Adipose tissue (tissue), 3 donors: ENCODE data around the gene FA2H. TPM values are rescaled to one million over a fixed set of nuclear protein-coding genes. Genes with fewer than 3 reads are reported as not detected.
"Not testable (repeated sequence)": the region's sequence is repeated elsewhere in the genome, so short reads cannot be mapped to it uniquely, and the experiment has no call there.

ENCODE experiments used
- H3K27ac ChIP-seq: one replicate; pipeline ENCODE4 v1.5.1; 2013; ENCODE audit warnings: low read depth, low read length
- WGBS, 3 donors: extraction: QIAGEN DNeasy Blood & Tissue Kit; methylation state at CpG; one replicate each; pipeline ENCODE4 v1.1.7; 2013; 5-methylcytosine and 5-hydroxymethylcytosine counted together
- polyA plus RNA-seq, 3 donors: library from polyadenylated mRNA; stranded (reverse); fragments of 200-250 nt; gene quantifications; one replicate each; pipeline ENCODE4 v1.2.3, GENCODE V29; 2013
- donor health status: healthy with polysubstance abuse.
- donor health status: Bipolar disorder and iron deficiency.
- donor health status: healthy.

The FA2H gene, protein sequence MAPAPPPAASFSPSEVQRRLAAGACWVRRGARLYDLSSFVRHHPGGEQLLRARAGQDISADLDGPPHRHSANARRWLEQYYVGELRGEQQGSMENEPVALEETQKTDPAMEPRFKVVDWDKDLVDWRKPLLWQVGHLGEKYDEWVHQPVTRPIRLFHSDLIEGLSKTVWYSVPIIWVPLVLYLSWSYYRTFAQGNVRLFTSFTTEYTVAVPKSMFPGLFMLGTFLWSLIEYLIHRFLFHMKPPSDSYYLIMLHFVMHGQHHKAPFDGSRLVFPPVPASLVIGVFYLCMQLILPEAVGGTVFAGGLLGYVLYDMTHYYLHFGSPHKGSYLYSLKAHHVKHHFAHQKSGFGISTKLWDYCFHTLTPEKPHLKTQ
- 1 to 10 TPM; 1.0 to 4.0 (median 2.8) TPM for polyA plus RNA-seq

DNA sequence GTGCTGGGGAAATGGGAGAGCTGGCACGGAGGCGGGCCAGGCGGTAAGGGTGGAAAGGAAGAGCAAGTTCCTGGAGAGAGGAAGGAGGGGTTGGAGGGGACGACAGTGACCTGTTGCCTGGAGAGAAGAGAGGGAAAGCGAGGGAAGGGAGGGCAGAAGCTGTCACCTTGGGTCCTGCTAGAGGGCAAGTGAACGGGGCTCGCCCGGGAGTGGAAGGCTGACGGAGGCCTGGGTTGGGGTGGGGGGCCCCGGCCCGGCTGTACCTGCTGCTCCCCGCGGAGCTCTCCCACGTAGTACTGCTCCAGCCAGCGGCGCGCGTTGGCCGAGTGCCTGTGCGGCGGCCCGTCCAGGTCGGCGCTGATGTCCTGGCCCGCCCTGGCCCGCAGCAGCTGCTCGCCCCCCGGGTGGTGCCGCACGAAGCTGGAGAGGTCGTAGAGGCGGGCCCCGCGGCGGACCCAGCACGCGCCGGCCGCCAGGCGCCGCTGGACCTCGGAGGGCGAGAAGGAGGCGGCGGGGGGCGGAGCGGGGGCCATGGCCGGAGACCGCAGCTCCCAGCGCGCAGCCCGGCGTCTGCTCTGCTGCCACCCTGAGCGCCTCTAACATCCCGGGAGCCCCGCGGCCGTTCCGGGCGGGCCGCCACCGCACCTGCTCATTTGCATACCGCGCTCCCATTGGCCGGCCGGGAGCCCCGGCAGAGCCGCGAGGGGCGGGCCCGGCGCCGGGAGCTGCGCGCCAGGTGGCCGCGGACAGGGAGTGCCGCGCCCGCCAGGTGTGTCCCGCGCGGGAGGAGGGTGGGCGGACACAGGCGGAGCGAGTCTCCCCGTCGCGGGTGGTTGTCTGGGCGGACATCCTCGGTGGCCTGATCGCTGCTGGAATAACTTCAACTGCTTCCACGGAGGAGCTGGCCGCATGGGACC is at the start of gene FA2H:
Gene FA2H (minus strand): TSS at position 598 of the 917 bp plus-strand sequence. CDS start 65 bp downstream, at position 533.
- H3K27ac ChIP-seq = no peak within 1 kb of the TSS
- 1% methylated on average over 47 to 94 of the region's 94 CpGs for WGBS, 3 donors

DNA sequence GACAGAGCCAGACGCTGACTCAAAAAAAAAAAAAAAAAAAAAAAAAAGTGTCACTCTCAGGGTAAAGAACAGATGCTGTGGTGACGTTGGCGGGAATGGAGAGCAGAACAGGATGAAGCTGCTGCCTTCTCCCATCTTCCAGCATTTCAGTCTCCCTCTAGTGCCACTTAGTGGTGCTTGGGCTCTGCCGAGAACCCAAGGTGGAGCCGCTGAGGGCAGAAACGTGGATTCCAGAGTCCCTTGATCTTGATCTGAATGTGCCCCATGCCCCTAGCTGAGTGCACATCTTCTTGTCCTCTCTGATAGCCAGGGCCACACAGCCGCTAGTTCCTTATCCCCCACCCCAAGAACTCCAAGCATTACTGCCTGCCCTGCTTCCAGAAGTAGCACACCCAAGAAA is 43.2 kb upstream of the FA2H start:
- 60 to 77% (median 67%) methylated on average over 6 to 7 of the region's 7 CpGs for WGBS, 3 donors
- H3K27ac ChIP-seq = no peak overlapping the region

DNA sequence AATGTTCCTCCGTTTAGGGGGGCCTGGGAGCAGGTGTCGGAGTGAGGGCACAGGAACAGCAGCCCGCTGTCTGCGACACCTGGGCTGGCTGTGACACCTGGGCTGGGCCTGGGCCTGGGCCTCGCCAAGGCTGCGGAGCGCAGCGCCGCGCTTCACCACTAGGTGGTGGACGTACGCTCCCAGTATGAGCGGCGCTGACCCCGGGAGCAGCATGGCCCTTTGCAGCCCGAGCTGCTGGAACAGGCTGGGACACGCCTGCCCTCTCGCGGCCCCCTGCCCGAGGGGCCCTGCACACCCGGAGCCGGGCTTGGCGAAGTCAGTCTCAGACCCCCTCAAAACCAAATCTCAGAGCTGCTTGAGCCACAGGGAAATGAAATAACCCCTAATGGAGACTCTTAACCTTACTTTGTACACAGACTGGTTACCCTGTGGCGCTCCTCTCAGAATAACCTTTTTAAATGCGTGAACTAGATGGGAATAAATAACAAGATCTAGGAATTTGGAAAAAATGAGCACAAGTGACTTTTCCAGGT is 38.6 kb upstream of the FA2H start:
- no peak overlapping the region for H3K27ac ChIP-seq
- 7 to 9% (median 9%) methylated on average over 24 to 25 of the region's 25 CpGs for WGBS, 3 donors

DNA sequence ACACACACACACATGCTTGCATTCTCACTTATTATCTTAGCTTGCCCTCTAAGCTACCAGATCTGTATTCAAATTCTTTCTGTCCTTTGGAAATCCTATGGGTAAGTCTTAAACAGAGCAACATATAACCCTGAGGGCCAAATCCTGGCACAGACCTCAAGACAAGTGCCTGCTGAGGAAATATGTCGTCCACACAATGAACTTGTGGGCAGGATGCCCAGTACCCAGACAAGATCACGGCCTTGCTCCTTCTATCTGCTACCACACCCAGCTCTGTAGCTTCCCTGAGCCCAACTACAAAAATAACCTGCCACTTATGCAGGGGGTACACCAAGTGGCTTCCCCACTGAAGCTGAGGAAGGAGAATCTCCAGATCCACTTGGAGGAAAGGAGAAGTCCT is 37.3 kb upstream of the FA2H start:
- H3K27ac ChIP-seq = no peak overlapping the region
- WGBS, 3 donors = 21 to 38% (median 35%) methylated on average over 2 of the region's 2 CpGs

DNA sequence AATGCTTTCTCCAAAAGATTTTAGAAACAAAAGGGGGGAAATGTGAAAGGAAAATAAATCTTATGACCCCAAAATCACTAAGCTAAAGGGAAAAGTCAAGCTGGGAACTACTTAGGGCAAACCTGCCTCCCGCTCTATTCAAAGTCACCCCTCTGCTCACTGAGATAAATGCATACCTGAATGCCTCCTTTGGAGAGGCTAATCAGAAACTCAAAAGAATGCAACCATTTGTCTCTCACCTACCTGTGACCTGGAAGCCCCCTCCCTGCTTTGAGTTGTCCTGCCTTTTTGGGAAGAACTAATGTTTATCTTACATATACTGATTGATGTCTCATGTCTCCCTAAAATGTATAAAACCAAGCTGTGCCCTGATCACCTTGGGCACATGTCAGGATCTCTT is 36.6 kb upstream of the FA2H start:
- WGBS, 3 donors = 96 to 100% (median 96%) methylated on average over 1 of the region's 1 CpG
- not testable (repeated sequence) for H3K27ac ChIP-seq

DNA sequence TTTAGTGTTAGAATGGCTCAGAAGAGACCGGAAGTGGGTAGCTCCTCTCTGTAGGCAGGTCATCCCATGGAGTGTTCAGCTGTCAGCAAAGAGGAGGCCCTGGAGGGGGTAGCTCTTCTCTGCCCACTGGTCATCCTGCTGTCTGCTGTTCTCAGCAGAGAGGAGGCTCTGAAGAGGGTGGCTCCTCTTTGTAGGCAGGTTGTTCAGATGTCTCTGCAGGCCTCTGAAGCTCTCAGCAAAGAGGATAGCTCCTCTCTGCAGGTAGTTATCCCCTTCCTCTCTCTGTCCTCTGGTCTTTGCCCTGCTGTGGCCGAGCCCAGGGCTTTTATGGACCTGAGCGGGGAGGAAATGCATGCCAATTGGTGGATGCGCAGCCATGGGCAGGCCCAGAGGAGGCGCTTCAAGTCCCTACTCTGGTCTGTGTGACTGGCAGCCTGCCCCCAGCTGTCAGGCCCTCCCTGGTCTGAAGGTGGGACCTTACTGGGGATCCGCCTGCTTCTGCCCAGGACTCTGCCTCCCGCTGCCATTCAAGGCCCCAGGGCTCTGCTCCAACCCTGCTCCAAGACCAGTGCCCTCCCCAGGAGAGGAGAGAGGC is 32.5 kb upstream of the FA2H start:
- 91 to 99% (median 91%) methylated on average over 7 of the region's 7 CpGs for WGBS, 3 donors

DNA sequence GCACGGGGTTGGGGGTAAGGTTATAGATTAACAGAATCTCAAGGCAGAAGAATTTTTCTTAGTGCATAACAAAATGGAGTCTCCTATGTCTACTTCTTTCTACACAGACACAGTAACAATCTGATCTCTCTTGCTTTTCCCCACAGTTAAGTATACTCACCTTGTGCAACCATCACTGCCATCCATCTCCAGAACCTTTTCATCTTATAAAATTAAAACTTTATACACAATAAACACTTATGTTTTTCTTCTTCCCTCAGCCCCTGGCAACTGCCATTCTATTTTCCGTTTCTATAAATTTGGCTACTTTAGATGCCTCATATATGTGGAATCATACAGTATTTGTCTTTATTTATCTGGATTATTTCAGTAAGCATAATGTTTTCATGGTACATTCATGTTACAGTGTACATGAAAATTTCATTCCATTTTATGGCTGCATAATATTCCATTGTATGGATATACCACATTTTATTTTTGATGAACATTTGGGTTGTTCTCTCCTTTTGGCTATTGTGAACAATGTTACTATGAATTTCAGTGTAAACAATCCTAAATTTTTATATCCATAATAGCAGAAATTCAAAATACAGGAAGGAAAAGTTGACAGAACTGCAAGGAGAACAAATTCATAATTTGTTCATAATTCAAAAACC is 25.7 kb upstream of the FA2H start:
- H3K27ac ChIP-seq = no peak overlapping the region
- 77 to 97% (median 97%) methylated on average over 1 to 2 of the region's 2 CpGs for WGBS, 3 donors

More for the DNA sequence above, 32.5 kb upstream of the FA2H start:
- no peak overlapping the region for H3K27ac ChIP-seq

DNA sequence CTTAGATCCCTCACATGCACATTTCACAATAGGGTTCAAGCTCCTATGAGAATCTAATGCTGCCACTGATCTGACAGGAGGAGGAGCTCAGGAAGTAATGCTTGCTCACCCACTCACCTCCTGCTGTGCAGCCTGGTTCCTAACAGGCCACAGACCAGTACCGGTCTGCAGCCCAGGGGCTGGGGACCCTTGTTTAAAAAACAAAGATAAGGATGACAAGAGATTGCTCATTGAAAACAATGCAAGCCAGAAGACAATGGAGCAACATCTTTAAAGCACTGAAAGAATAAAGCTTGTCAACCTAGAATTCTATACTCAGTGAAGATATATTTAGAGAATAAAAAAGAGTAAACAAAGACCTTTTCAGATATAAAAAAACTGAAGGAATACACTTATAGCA is 22.8 kb upstream of the FA2H start:
- H3K27ac ChIP-seq = no peak overlapping the region
- 33 to 65% (median 56%) methylated on average over 1 of the region's 1 CpG for WGBS, 3 donors

DNA sequence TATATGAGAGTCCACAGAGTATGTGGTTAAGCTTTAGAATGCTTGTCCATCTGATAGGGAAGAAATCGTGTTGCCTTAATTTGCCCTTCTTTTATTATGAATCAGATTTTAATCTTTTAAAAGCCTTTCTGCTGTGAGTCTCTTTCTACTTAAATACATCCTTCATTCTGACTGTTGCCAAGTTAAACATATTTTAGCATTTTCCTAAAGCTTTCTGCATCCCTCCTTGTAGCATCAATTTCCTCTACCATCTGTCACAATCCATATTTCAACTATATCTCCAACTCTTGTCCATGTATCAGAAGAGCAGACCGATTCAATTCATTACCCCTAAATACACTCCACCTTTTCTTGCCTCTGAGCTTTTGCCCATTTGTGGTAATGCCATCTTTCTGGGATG is 20.5 kb upstream of the FA2H start:
- WGBS, 3 donors = 73 to 87% (median 75%) methylated on average over 2 of the region's 2 CpGs
- H3K27ac ChIP-seq = no peak overlapping the region

DNA sequence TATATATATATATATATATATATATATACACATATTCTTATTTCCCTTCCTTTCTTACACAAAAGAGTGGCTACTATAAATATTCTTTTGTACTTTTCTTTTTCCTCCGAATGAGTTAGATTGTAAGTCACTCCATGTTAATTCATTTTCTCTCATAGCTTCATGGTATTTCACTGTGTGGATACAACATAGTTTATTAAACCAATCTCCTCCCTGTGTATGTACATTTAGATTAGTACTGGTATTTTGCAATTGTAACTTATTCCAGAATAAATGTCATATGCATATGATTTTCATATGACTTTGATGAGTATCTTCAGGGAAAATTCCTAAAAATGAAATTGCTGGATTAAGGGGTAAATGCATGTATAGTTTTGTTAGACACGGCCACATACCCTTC is 20.0 kb upstream of the FA2H start:
- no peak overlapping the region for H3K27ac ChIP-seq
- 43 to 58% (median 47%) methylated on average over 2 of the region's 2 CpGs for WGBS, 3 donors

DNA sequence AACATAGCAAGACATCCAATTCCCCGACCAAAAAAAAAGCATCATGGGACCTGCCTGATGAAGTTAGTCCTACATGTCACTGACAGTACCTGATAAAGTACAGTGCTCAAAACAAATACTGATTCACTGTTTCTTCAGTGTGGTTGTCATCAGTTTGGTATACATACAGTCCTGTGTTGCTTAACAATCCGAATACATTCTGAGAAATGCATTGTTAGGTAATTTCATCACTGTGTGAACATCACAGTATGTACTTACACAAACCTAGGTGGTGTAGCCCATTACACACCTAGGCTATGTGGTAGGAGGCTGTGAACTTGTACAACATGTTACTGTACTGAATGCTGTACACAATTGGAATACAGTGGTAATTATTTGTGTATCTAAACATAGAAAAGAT is 19.0 kb upstream of the FA2H start:
- WGBS, 3 donors = 79 to 84% (median 82%) methylated on average over 2 of the region's 2 CpGs

DNA sequence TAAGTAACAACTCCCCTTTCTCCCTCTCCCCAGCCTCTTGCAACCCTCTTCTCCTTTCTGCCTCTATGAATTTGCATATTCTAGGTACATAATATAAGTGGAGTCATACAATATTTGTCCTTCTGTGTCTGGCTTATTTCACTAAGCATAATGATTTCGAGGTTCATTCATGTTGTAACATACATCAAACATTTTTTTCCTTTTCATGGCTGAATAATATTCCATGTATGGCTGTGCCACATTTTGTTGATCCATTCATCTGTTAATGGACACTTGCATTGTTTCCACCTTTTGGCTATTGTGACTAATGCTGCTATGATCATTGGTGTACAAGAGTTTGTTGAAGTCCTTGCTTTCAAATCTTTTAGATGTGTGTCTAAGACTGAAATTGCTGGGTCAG is 17.6 kb upstream of the FA2H start:
- H3K27ac ChIP-seq = no peak overlapping the region
- WGBS, 3 donors = 88 to 94% (median 93%) methylated on average over 1 of the region's 1 CpG

More for the DNA sequence above, 19.0 kb upstream of the FA2H start:
- no peak overlapping the region for H3K27ac ChIP-seq

DNA sequence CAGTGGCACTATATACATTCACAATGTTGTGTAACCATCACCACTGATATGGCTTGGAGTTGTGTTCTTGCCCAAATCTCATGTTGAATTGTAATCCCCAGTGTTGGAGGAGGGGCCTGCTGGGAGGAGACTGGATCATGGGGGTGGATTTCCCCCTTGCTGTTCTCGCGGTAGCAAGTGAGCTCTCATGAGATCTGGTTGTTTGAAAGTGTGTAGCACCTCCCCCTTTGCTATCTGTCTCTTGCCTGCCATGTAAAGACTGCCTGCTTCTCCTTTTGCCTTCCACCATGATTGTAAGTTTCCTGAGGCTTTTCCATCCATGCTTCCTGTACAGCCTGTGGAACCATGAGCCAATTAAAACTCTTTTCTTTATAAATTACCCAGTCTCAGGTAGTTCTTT is 17.1 kb upstream of the FA2H start:
- 84 to 89% (median 86%) methylated on average over 2 of the region's 2 CpGs for WGBS, 3 donors

DNA sequence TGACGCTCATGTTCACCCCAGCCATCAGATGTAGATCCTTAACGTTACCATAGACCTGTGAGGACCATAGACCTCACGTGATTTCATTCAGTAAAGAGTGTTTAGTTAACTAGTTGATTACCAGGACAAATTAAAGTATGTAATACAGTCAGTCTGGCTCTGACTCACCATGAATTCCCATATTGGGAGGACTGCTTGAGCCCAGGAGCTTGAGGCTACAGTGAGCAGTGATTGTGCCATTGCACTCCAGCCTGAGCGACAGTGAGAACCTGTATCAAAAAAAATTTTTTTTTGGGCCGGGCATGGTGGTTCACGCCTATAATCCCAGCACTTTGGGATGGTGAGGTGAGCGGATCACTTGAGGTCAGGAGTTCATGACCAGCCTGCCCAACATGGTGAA is 13.5 kb upstream of the FA2H start:
- H3K27ac ChIP-seq = no peak overlapping the region
- WGBS, 3 donors = 68 to 71% (median 71%) methylated on average over 7 of the region's 7 CpGs

More for the DNA sequence above, 17.1 kb upstream of the FA2H start:
- H3K27ac ChIP-seq = not testable (repeated sequence)

DNA sequence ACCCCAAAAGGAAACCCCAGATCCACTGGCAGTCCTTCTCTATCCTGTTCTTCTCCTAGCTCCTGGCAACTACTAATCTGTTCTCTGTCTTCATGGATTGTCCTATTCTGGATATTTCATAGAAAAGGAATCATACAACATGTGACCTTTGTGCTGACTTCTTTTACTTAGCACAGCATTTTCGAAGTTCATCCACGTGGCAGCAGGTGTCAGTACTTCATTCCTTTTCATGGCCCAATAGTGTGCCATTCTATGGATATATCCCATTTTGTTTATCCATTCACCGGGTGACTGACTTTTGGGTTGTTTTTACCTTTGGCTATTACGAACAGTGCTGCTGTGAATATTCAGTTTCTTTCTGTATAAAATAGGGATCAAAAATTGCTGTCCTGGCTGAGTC is 10.4 kb upstream of the FA2H start:
- no peak overlapping the region for H3K27ac ChIP-seq
- WGBS, 3 donors = 79 to 81% (median 79%) methylated on average over 4 of the region's 4 CpGs

DNA sequence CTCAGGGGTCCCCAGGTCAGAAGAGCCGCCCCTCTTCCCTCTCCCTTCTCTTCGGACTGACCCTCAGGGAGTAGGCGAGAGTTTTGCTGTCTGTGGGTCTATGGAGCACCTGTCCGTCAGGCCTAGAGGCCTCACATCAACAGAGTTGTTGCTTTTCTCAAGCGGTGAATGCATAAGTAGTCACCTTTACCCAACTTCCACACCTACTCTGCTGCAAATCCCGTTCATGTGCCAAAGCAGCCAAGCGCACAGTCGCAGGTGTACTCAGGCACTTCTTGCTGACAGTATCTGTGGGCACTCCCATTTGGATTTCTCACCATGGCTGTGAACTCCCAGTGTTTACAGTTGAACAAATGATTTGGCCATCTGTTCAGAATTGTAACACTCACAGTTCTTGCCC is 4.0 kb upstream of the FA2H start:
- 84 to 87% (median 84%) methylated on average over 8 of the region's 8 CpGs for WGBS, 3 donors
- H3K27ac ChIP-seq = no peak overlapping the region

DNA sequence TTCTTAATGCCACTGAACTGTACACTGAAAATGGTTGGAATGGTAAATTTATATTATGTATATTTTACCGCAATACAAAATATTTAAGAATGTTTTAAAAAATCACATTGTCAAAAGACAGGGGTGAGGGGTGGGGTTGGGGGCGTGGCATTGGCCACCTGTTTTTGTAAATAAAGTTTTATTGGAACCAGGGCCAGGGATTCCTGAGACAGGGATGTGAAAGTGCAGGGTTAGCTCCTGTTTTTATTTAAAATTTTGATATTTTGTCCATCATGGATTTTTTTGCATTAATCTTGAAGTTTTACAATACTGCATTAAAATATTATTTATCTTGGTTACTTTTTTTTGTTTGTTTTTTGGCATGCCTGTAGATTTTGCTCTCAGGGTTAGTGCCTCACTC is 2.3 kb upstream of the FA2H start:
- 87 to 97% (median 93%) methylated on average over 2 of the region's 2 CpGs for WGBS, 3 donors
- no peak overlapping the region for H3K27ac ChIP-seq

DNA sequence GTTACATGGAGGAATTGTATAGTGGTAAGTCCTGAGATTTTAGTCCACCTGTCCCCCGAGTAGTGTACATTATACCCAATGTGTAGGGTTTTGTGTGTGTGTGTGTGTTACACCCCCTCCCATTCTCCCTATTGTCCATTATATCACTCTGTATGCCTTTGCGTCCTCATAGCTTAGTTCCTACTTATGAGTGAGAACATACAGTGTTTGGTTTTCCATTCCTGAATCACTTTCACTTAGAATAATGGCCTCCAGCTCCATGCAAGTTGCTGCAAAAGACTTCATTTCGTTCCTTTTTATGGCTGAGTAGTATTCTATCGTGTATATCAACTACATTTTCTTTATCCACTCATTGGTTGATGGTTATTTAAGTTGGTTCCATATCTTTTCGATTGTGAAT is 635 bp upstream of the FA2H start:
- WGBS, 3 donors = 61 to 75% (median 73%) methylated on average over 5 of the region's 5 CpGs

More for the DNA sequence above, 635 bp upstream of the FA2H start:
- H3K27ac ChIP-seq = no peak overlapping the region
